ENCODE data around the gene SLC22A17.

The SLC22A17 gene

DNA sequence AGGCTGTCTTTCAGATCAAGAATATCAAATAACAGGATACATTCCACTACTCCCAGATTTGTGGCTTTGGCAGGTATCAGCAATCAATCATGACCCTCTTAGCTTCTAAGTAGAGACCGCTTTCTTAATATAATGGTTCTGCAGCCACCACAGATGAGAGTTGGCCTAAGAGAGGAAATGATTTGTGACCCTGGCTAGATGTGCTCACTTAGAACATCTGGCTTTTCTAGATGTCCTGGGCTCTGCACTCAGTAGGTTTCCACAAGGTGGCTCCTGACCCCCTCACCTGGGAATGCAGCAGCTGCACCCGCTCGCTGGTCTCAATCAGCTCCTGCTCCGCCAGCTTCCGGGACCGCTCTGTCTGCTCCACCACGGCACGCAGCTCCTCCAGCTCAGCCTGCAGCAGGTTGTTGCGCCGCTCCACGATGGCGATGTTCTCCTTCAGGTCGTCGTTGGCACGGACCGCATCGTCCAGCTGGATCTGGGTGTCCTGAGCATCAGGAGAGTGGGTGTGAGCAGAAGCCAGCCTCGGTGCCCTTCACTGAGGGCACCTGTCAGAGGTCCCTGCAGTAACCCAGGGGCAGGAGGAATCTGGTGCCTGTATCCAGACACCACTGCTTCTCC, 33.1 kb upstream of the SLC22A17 start:
- H3F3A ChIP-seq (ENCODE audit: control insufficient read depth, insufficient read depth), result no peaks in the 10 kb centered on the region
- TF ChIP-seq EZH2phosphoT487 (IDR thresholded peaks at IDR 0.05; ENCODE audit: borderline replicate concordance, low read length) (no peak), CTCF (IDR thresholded peaks at IDR 0.05; ENCODE audit: low read depth, low read length, poor library complexity, severe bottlenecking) (no peak)
- no peaks in the 10 kb centered on the region for H3K4me1 ChIP-seq (ENCODE audit: control insufficient read depth, low read length)
- H3K36me3 ChIP-seq (ENCODE audit: control insufficient read depth, low read length), result no peaks in the 10 kb centered on the region
- H4K20me1 ChIP-seq (ENCODE audit: control insufficient read depth, insufficient read depth, low read depth, low read length), result no peaks in the 10 kb centered on the region
- H3K27me3 ChIP-seq (ENCODE audit: control insufficient read depth, low read length), result no peaks in the 10 kb centered on the region
- no peaks in the 10 kb centered on the region for H3K9me3 ChIP-seq (ENCODE audit: control insufficient read depth, insufficient read depth, low read length)
- H3K9me2 ChIP-seq (replicated peaks; ENCODE audit: control insufficient read depth, low read length), result no peaks in the 10 kb centered on the region
- H3K4me2 ChIP-seq (ENCODE audit: low read length), result no peak overlapping the region
- no peaks in the 10 kb centered on the region for H3K79me2 ChIP-seq (ENCODE audit: control insufficient read depth, low read length)
- H3K27ac ChIP-seq (ENCODE audit: low read depth, low read length), result no peak overlapping the region
- H3K4me3 ChIP-seq (ENCODE audit: low read length), result no peak overlapping the region

- Histone ChIP-seq H3K4me2 (ENCODE audit: low read length) (no peak overlapping the region), H3K27me3 (ENCODE audit: control insufficient read depth, low read length) (no peaks in the 10 kb centered on the region), H3K27ac (ENCODE audit: low read depth, low read length) (no peak overlapping the region), H3K4me1 (ENCODE audit: control insufficient read depth, low read length) (no peaks in the 10 kb centered on the region), H3K4me3 (ENCODE audit: low read length) (no peak overlapping the region), H3K9me2 (replicated peaks; ENCODE audit: control insufficient read depth, low read length) (no peaks in the 10 kb centered on the region), H3K36me3 (ENCODE audit: control insufficient read depth, low read length) (no peaks in the 10 kb centered on the region), H3K9me3 (ENCODE audit: control insufficient read depth, insufficient read depth, low read length) (no peaks in the 10 kb centered on the region), H4K20me1 (ENCODE audit: control insufficient read depth, insufficient read depth, low read depth, low read length) (no peaks in the 10 kb centered on the region), H3K79me2 (ENCODE audit: control insufficient read depth, low read length) (no peaks in the 10 kb centered on the region), H3F3A (ENCODE audit: control insufficient read depth, insufficient read depth) (no peaks in the 10 kb centered on the region)
- no peak for TF ChIP-seq EZH2phosphoT487 (IDR thresholded peaks at IDR 0.05; ENCODE audit: borderline replicate concordance, low read length)
- TF ChIP-seq CTCF (IDR thresholded peaks at IDR 0.05; ENCODE audit: low read depth, low read length, poor library complexity, severe bottlenecking), result no peak
Observed at GRCh38 chr14:23385244-23385641, 32.6 kb upstream of the SLC22A17 start.

GRCh38 chr14:23384364-23385080, 31.8 kb upstream of the SLC22A17 start:
- TF ChIP-seq EZH2phosphoT487 (IDR thresholded peaks at IDR 0.05; ENCODE audit: borderline replicate concordance, low read length) (no peak), CTCF (IDR thresholded peaks at IDR 0.05; ENCODE audit: low read depth, low read length, poor library complexity, severe bottlenecking) (no peak)
- Histone ChIP-seq H3K9me2 (replicated peaks; ENCODE audit: control insufficient read depth, low read length) (no peaks in the 10 kb centered on the region), H3K4me3 (ENCODE audit: low read length) (no peak overlapping the region), H3K27me3 (ENCODE audit: control insufficient read depth, low read length) (no peaks in the 10 kb centered on the region), H3K79me2 (ENCODE audit: control insufficient read depth, low read length) (no peaks in the 10 kb centered on the region), H3K9me3 (ENCODE audit: control insufficient read depth, insufficient read depth, low read length) (no peaks in the 10 kb centered on the region), H3K27ac (ENCODE audit: low read depth, low read length) (no peak overlapping the region), H3K36me3 (ENCODE audit: control insufficient read depth, low read length) (no peaks in the 10 kb centered on the region), H3F3A (ENCODE audit: control insufficient read depth, insufficient read depth) (no peaks in the 10 kb centered on the region), H4K20me1 (ENCODE audit: control insufficient read depth, insufficient read depth, low read depth, low read length) (no peaks in the 10 kb centered on the region), H3K4me1 (ENCODE audit: control insufficient read depth, low read length) (no peaks in the 10 kb centered on the region), H3K4me2 (ENCODE audit: low read length) (no peak overlapping the region)
